ENCODE results near the gene HLA-DPA1.
"Not testable (repeated sequence)": the region's sequence is repeated elsewhere in the genome, so short reads cannot be mapped to it uniquely, and the experiment has no call there.

The HLA-DPA1 gene

DNA sequence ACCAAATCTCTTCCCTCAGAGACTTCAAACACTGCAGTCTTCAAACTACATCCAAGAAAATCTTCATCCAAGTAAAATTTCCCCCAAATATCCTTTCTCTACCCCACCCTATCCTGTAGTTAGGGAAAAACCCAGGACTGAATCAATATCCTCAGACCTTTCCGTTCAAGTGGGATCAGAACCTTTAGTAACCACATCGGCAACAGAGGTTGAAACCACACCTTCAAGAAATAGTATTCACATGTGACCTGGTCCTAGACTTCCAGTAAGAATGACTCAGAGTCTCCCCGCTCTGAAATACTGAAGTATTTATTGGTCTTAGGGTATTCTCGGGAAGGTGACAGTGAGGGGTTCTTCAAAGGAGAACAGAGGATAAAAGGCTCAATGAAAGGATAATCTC lies 8.7 kb downstream of the HLA-DPA1 start:
- DNase-seq (ENCODE audit: low read depth) = no peak

- DNase-seq (ENCODE audit: low read depth) = not testable (repeated sequence)
Observed at GRCh38 chr6:33063435-33063834, 10.0 kb downstream of the HLA-DPA1 start.

GRCh38 chr6:33061987-33062386 lies 11.5 kb downstream of the HLA-DPA1 start:
- DNase-seq (ENCODE audit: low read depth) = no peak

DNA sequence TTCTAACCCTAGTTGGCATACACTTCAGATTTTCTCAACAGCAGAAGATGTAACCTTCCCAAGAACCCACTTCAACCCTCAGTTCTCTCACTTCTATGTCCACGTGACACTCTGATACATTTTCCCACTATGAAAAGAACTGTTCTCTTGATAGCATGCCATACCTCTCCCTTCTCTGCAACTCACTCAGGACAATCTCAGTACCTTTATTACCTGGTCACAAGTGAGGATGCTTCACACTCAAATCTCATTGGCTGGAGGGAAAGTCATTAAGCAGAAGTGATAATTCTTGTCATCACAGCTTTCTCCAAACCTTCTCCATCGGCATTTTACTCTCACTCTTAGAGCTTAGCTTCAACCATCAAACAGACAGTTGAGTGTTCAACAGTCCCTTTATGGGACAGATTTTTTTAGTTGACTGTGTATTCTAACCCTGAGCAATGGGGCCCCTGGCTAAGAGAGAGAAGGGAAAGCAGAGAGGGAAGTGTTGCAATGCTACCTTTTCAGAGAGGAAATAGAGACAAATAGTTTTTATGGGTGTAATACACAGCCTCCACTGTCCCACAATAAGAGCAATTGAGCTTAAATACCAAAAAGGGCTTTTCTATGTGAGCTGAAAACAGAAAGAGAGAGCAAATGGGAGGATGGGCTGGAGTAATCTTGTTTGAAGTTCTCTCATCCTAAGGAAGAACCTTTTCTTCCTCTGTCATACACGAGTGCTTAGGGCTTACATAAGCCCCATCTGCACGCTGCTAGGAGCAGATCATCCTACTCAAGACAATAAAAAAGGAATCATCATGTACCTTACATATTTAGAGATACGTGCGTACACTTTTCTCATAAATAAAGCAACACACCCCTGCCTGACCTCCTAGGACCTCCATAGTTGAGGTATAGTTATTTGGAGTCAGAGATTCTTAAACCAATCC lies 16.0 kb downstream of the HLA-DPA1 start:
- no peak for DNase-seq (ENCODE audit: low read depth)

GRCh38 chr6:33053230-33053629 lies 20.2 kb downstream of the HLA-DPA1 start:
- DNase-seq (ENCODE audit: low read depth) = no peak

GRCh38 chr6:33052627-33053026 lies 20.8 kb downstream of the HLA-DPA1 start:
- DNase-seq (ENCODE audit: low read depth) = no peak

GRCh38 chr6:33050014-33050810 lies 23.2 kb downstream of the HLA-DPA1 start:
- no peak for DNase-seq (ENCODE audit: low read depth)

GRCh38 chr6:33049323-33050013 lies 24.0 kb downstream of the HLA-DPA1 start:
- no peak for DNase-seq (ENCODE audit: low read depth)

DNA sequence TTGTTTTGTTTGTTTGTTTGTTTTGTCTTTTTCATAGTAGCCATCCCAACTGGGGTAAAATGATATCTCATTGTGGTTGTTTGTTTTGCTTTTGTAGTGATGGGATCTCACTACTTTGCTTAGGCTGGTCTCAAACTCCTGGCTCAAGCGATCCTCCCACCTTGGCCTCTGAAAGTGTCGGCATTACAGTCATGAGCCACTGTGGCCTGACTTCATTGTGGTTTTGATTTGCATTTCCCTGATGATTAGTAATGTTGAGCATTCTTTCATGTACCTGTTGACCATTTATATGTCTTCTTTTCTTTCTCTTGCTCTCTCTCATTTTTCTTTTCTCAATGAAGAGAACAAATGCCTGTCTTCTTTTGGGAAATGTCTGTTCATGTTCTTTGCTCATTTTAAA lies 33.3 kb downstream of the HLA-DPA1 start:
- no peak for DNase-seq (ENCODE audit: low read depth)

- DNase-seq (ENCODE audit: low read depth) = no peak
Observed at GRCh38 chr6:33036535-33036934, 36.9 kb downstream of the HLA-DPA1 start.

DNA sequence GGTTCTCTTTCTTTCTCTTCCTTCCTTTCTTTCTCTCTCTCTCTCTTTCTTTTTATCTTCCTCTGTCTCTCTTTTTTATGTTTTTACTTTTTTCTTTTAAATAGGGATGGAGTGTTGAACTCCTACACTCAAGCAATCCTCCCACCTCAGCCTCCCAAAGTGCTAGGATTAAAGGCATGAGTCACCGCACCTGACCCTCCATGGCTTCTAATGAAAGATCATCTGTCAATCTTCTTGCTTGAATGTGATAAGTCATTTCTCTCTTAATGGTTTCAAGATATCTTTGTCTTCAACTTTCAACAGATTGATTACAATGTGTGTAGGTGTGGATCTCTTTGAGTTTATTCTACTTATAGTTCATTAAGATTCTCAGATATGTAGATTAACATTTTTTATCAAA lies 38.9 kb downstream of the HLA-DPA1 start:
- DNase-seq (ENCODE audit: low read depth) = no peak

DNA sequence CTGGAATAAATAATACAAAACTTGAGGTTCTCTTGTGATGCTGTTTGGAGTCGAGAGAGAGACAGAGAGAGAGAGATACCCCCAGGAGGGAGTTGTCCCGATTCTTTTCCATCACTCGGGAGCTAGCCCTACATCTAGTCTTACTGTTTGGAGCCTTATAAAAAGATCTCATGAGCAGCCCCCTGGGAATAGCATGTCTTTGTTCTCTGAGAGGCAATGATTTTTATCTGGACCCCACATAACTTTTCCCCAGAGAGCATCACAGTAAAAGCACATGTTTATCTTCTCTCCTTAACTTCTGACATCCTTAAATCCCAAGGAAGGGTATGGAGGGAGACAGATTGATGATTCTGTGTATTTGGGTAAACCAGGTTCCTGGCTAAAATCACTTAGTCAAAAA lies 43.2 kb downstream of the HLA-DPA1 start:
- no peak for DNase-seq (ENCODE audit: low read depth)

DNA sequence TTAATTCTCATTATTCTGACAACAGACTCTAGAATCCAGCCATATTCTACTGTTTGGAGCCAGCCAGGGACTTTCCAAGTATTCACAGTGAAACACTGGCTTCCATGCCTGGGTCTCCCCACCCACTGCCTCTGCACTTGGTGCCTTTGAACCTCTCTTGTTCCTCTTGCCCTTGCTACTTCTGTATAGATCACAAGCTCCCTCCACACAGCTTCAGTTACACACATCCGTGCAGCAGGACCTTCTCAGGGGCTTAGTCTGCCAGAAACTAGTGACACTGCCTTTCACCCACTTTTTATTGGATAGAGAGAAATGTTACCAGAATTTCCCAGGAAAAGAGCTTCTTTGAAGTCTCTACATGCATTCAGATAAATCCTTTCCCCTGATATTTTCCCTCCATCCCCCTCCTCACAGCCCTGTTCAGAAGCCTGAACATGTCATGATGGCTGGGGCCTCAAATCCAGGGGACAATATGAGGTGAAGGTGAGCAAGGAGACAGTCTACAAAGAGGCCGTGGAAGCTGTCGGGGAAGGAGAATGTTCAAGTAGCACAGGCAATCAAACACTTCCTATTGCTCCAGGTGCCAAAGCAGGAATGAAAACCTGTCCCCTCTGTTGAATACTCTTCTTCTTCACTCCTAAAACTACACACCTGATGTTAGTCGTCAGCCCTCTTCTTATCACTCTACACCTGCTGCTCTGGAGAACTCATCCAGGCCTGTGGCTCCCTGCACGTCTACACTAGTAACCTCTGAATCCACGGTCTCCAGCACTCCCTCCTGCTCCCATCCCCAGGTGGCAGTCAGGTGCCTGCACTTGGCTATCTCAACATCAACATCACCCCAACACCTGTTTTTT lies 43.9 kb downstream of the HLA-DPA1 start:
- DNase-seq (ENCODE audit: low read depth) = no peak

DNA sequence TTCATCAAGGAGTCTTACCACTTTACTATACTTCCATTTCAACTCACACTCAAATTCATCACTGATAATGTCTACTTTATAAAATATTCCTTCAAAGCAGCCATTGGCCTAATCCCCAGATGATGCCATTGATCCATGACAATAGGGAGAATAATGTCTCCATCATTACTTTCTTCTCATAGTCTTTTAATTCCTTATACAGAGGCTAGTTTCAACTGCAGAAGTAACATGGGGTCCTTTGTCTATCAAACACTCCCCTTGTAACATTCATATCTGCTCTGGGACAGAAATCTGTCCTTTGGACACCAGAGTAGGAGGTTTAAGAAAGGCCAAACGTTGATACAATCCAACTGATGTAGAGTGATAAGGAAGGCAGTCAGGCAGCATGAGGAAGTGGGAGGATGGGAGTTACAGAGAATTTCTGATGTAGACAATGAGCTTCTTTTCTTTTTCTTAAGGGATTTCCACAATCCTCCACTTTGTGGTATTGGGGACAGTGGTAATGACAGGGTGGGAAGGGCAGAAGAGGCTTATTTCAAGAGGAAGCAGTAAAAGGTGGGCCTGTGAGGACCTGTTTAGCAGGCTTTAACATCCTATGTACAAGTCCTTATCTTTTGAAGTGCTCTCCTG lies 45.1 kb downstream of the HLA-DPA1 start:
- DNase-seq (ENCODE audit: low read depth) = no peak

- no peak for DNase-seq (ENCODE audit: low read depth)
Observed at GRCh38 chr6:33024521-33024920, 48.9 kb downstream of the HLA-DPA1 start.

DNA sequence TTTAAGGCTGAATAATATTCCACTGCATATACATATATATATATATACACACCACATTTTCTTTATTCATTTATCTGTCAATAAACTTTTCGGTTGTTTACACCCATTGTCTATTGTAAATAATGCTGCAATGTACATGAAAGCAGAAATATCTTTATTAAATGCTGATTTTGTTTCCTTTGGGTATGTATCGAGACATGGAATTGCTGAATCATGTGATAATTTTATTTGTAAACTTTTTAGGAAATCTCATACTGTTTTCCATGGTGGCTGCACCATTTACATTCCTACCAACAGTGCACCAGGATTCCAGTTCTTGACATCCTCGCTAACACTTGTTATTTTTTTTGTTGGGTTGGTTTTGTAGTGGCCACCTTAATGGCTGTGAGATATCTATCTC lies 49.9 kb downstream of the HLA-DPA1 start:
- no peak for DNase-seq (ENCODE audit: low read depth)

DNA sequence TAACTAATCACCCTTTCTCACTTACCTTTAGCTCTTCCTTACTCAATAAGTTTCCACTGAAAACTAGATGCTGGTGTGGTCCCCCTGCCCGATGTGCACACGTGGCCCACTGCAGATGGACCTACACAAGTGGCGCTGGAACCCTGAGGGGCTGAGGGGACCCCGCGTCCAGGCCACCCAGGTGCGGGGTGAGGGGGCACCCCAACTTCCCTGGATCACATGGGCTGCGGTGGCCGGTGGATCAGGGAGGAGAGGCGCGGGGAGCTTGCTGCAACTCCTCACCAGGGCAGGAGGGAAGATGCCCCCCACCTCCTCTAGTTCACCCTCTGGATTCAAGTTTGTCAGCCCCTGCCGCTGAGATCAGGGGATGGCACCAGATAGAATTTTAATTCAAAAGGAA lies 51.5 kb downstream of the HLA-DPA1 start:
- DNase-seq (ENCODE audit: low read depth) = no peak

GRCh38 chr6:33019372-33019771 lies 54.1 kb downstream of the HLA-DPA1 start:
- DNase-seq (ENCODE audit: low read depth) = no peak

- DNase-seq (ENCODE audit: low read depth) = no peak
Observed at GRCh38 chr6:33018904-33019303, 54.5 kb downstream of the HLA-DPA1 start.

GRCh38 chr6:33018418-33018817 lies 55.0 kb downstream of the HLA-DPA1 start:
- no peak for DNase-seq (ENCODE audit: low read depth)

- DNase-seq (ENCODE audit: low read depth) = no peak
Observed at GRCh38 chr6:33017694-33018353, 55.6 kb downstream of the HLA-DPA1 start.

Measured in fibroblast of the conjunctiva (primary cell).